Endothelial cell of umbilical vein (primary cell): Measurements from ENCODE around the gene CCDC138. TPM values are rescaled to one million over a fixed set of nuclear protein-coding genes. Genes with fewer than 3 reads are reported as not detected.

Source experiments
- BruUV-seq: library from RNA; stranded (reverse); fragments of 400-500 nt; replicated peaks from 2 replicates; lab custom pipeline; 2021; lab: Mats Ljungman, UMichigan
- CTCF ChIA-PET: fragments of 300-600, 350-600 bp; sonication (Branson Sonifier 250); formaldehyde crosslinking; loops from one replicate; lab custom pipeline; 2021; ENCODE audit warnings: antibody characterized with exemption, inconsistent platforms; lab: Charles Lee
- POLR2A ChIA-PET: fragments of 300-600, 350-600 bp; sonication (Branson Sonifier 250); formaldehyde crosslinking; loops from one replicate; lab custom pipeline; 2021; ENCODE audit warnings: antibody characterized with exemption, inconsistent platforms; lab: Charles Lee
- DNase-seq: peaks from one replicate; pipeline ENCODE4 v3.0.0-alpha.2; 2011; ENCODE audit warnings: low read depth, low spot score
- FAIRE-seq: peaks from 2 replicates; lab custom pipeline; 2011; peaks lifted over from hg19 to GRCh38; lab: Jason Lieb, UNC
- H2AFZ ChIP-seq: 2 replicates; pipeline ENCODE4 v1.6.0; 2012; ENCODE audit warnings: low read depth, low read length, control low read depth, inconsistent platforms
- H3K27ac ChIP-seq: 2 replicates; pipeline ENCODE4 v1.5.1; 2011; ENCODE audit warnings: low read depth, mild to moderate bottlenecking, control low read depth, low read length, moderate library complexity; ENCODE audit not compliant: insufficient read depth
- H3K27me3 ChIP-seq, 2 experiments: 2 replicates each; pipeline versions ENCODE4 v1.6.0 to v1.6.1; 2011; ENCODE audit warnings: low read length in 2 of 2, mixed read lengths in 1 of 2; ENCODE audit not compliant: control insufficient read depth in 2 of 2, insufficient read depth in 2 of 2
- H3K36me3 ChIP-seq, 2 experiments: 2 replicates in 1 of 2; 3 replicates in 1 of 2; pipeline ENCODE4 v1.5.1; 2011; ENCODE audit warnings: low read length in 2 of 2, mild to moderate bottlenecking in 1 of 2, moderate library complexity in 1 of 2; ENCODE audit not compliant: control insufficient read depth in 2 of 2, insufficient read depth in 2 of 2; ENCODE audit errors: extremely low read depth in 1 of 2
- H3K4me1 ChIP-seq: 3 replicates; pipeline ENCODE4 v1.5.1; 2011; ENCODE audit warnings: mild to moderate bottlenecking, low read length; ENCODE audit not compliant: control insufficient read depth, insufficient read depth; ENCODE audit errors: extremely low read depth
- H3K4me2 ChIP-seq: 2 replicates; pipeline ENCODE4 v1.6.1; 2011; ENCODE audit warnings: low read length, control low read depth, mixed read lengths; ENCODE audit not compliant: insufficient read depth
- H3K4me3 ChIP-seq, 3 experiments: fragments of 200-600 bp in 1 of 3; sonication (generic), shearing (Covaris generic) in 1 of 3; replicated peaks in 1 of 3; 2 replicates each; pipeline ENCODE4 v1.5.1; 2011 to 2016; ENCODE audit warnings: control low read depth in 3 of 3, low read length in 3 of 3, mild to moderate bottlenecking in 2 of 3, inconsistent platforms in 1 of 3, low read depth in 1 of 3, moderate library complexity in 1 of 3; ENCODE audit not compliant: insufficient read depth in 1 of 3
- H3K79me2 ChIP-seq: 2 replicates; pipeline ENCODE4 v1.6.0; 2012; ENCODE audit warnings: low read length, inconsistent platforms; ENCODE audit not compliant: control insufficient read depth, insufficient read depth
- H3K9ac ChIP-seq: replicated peaks from 2 replicates; pipeline ENCODE3; 2011; ENCODE audit warnings: low read length, control low read depth; ENCODE audit not compliant: insufficient read depth; ENCODE audit errors: extremely low read depth
- H3K9me1 ChIP-seq: replicated peaks from 3 replicates; pipeline ENCODE4 v1.6.0; 2011; ENCODE audit warnings: mild to moderate bottlenecking, low read length; ENCODE audit not compliant: control insufficient read depth, insufficient read depth; ENCODE audit errors: extremely low read depth
- H3K9me3 ChIP-seq: replicated peaks from 2 replicates; pipeline ENCODE4 v1.5.1; 2012; ENCODE audit warnings: low read length, inconsistent platforms; ENCODE audit not compliant: control insufficient read depth, insufficient read depth
- H4K20me1 ChIP-seq: replicated peaks from 2 replicates; pipeline ENCODE3; 2011; ENCODE audit warnings: mild to moderate bottlenecking, low read length; ENCODE audit not compliant: control insufficient read depth, insufficient read depth; ENCODE audit errors: extremely low read depth
- CTCF ChIP-seq, 2 donors: IDR thresholded peaks; 1 replicate in 1 of 2; 2 replicates in 1 of 2; pipeline ENCODE4 v1.5.1; 2011; ENCODE audit warnings: low read length in 2 of 2, mild to moderate bottlenecking in 2 of 2, moderate library complexity in 2 of 2, control low read depth in 1 of 2, inconsistent platforms in 1 of 2, low read depth in 1 of 2; ENCODE audit not compliant: insufficient read depth in 1 of 2; ENCODE audit errors: extremely low read depth in 1 of 2
- EZH2 ChIP-seq: IDR thresholded peaks from 2 replicates; pipeline ENCODE4 v1.6.1; 2012; ENCODE audit warnings: borderline replicate concordance, low read depth, mild to moderate bottlenecking, moderate library complexity, low read length, inconsistent platforms; ENCODE audit not compliant: severe bottlenecking
- FOS ChIP-seq: IDR thresholded peaks from 2 replicates; pipeline ENCODE4 v1.6.1; 2011; ENCODE audit warnings: mild to moderate bottlenecking, low read length, moderate library complexity, borderline replicate concordance; ENCODE audit not compliant: insufficient read depth
- GATA2 ChIP-seq: IDR thresholded peaks from 2 replicates; pipeline ENCODE4 v1.7.0; 2011; ENCODE audit warnings: low read depth, mild to moderate bottlenecking, moderate library complexity, mixed read lengths, low read length; ENCODE audit not compliant: insufficient read length, insufficient read depth
- JUN ChIP-seq: IDR thresholded peaks from 2 replicates; pipeline ENCODE4 v1.6.1; 2011; ENCODE audit warnings: borderline replicate concordance, low read depth; ENCODE audit not compliant: insufficient read length, insufficient read depth
- MAX ChIP-seq: IDR thresholded peaks from 2 replicates; pipeline ENCODE4 v1.6.1; 2011; ENCODE audit not compliant: insufficient read depth, insufficient read length
- MYC ChIP-seq: IDR thresholded peaks from one replicate; pipeline ENCODE4 v1.6.1; 2011; ENCODE audit warnings: mild to moderate bottlenecking, low read depth, low read length
- POLR2A ChIP-seq: IDR thresholded peaks from 2 replicates; pipeline ENCODE4 v1.6.1; 2012; ENCODE audit warnings: low read depth, mild to moderate bottlenecking, control low read depth, low read length
- POLR2AphosphoS5 ChIP-seq: IDR thresholded peaks from 2 replicates; pipeline ENCODE4 v1.6.1; 2012; ENCODE audit warnings: low read depth, mild to moderate bottlenecking, control low read depth, low read length, moderate library complexity; ENCODE audit not compliant: insufficient read depth
- dilution Hi-C: fragments of 300-500 bp; cut with MboI; formaldehyde crosslinking; loops from one replicate; pipeline ENCODE4 v1.15.0; 2019; ENCODE audit warnings: low sequenced_read_pairs; ENCODE audit not compliant: extremely low pct_ligation_motif_present
- intact Hi-C: fragments of 100-400 bp; cut with micrococcal nuclease; formaldehyde crosslinking; loops from one replicate; pipeline ENCODE4 v1.10.0; 2022
- polyA plus RNA-seq, 4 experiments: library from polyadenylated mRNA; depleted of rRNA in 3 of 4; stranded (reverse) in 3 of 4; unstranded in 1 of 4; fragments of >200 nt; gene quantifications; 2 replicates each; pipeline versions ENCODE4 v1.2.1 to v1.2.3, GENCODE V29; 2011 to 2012; ENCODE audit warnings: missing spikeins in 1 of 4
- total RNA-seq: library from RNA; stranded (reverse); gene quantifications from 2 replicates; pipeline ENCODE4 v1.2.3, GENCODE V29; 2021

The CCDC138 gene
- total and polyA plus RNA-seq, 2 donors (not counting 3 experiments of a cell fraction or from before 2014, with no cell fraction given): 1.5 to 10.8 TPM

- Histone ChIP-seq H3K27me3 (peaks cover 2 to 13% of the 10 kb centered on the region in 2 experiments), H3K79me2 (no peaks in the 10 kb centered on the region), H3K36me3 (no peaks in the 10 kb centered on the region), H4K20me1 (no peaks in the 10 kb centered on the region), H3K9me3 (no peaks in the 10 kb centered on the region), H3K9ac (no peak overlapping the region), H3K4me1 (no peaks in the 10 kb centered on the region), H3K27ac (no peak overlapping the region), H2AFZ (no peak overlapping the region), H3K9me1 (no peaks in the 10 kb centered on the region), H3K4me3 (no peak overlapping the region), H3K4me2 (no peak overlapping the region)
- FAIRE-seq (no peak), DNase-seq (no peak)
- POLR2A ChIA-PET: no interaction called here
- CTCF ChIA-PET: no interaction called here
- dilution Hi-C loops (no loop called here), intact Hi-C loops (no loop called here)
- TF ChIP-seq POLR2A (no peak), MYC (no peak), FOS (no peak), GATA2 (no peak), POLR2AphosphoS5 (no peak), CTCF (IDR thresholded peaks at IDR 0.05; ENCODE audit: extremely low read depth in 1 of 2, insufficient read depth in 1 of 2, low read depth in 1 of 2, low read length in 2 of 2) (no peak), JUN (no peak), MAX (no peak), EZH2 (no peak)
- BruUV-seq: no TSS peak
Observed at GRCh38 chr2:108904680-108905079, 118.1 kb downstream of the CCDC138 start.
